Karpas-422 (cell line): ENCODE data around the gene SEMA4D. TPM values are rescaled to one million over a fixed set of nuclear protein-coding genes. Genes with fewer than 3 reads are reported as not detected.

Experiments used
- DNase-seq: peaks from one replicate; pipeline ENCODE4 v3.0.0-alpha.2; 2015
- H2AFZ ChIP-seq: fragments of 200-600 bp; sonication (generic); 2 replicates; pipeline ENCODE4 v1.6.1; 2014; ENCODE audit warnings: antibody characterized with exemption, low read length, mixed read lengths
- H3K27ac ChIP-seq: fragments of 200-600 bp; sonication (generic); 2 replicates; pipeline ENCODE4 v1.5.1; 2014; ENCODE audit warnings: mild to moderate bottlenecking, low read length, moderate library complexity
- H3K27me3 ChIP-seq: fragments of 200-600 bp; sonication (generic); 2 replicates; pipeline ENCODE4 v1.6.1; 2014; ENCODE audit warnings: low read length, mixed read lengths
- H3K36me3 ChIP-seq: fragments of 200-600 bp; sonication (generic); 2 replicates; pipeline ENCODE4 v1.6.1; 2014; ENCODE audit warnings: low read length, mixed read lengths; ENCODE audit not compliant: insufficient read depth
- H3K4me1 ChIP-seq: fragments of 200-600 bp; sonication (generic); 2 replicates; pipeline ENCODE4 v1.6.1; 2014; ENCODE audit warnings: mild to moderate bottlenecking, low read length, mixed read lengths
- H3K4me2 ChIP-seq: fragments of 200-600 bp; sonication (generic); 2 replicates; pipeline ENCODE4 v1.6.1; 2014; ENCODE audit warnings: low read length, low read depth, mild to moderate bottlenecking; ENCODE audit not compliant: poor library complexity, severe bottlenecking
- H3K4me3 ChIP-seq: fragments of 200-600 bp; sonication (generic); 2 replicates; pipeline ENCODE4 v1.5.1; 2014; ENCODE audit warnings: mild to moderate bottlenecking, antibody characterized with exemption, low read length, mixed read lengths
- H3K79me2 ChIP-seq: fragments of 200-600 bp; sonication (generic); 2 replicates; pipeline ENCODE4 v1.6.1; 2014; ENCODE audit warnings: mild to moderate bottlenecking, low read length, mixed read lengths
- H3K9ac ChIP-seq: fragments of 200-600 bp; sonication (generic); 2 replicates; pipeline ENCODE4 v1.6.0; 2014; ENCODE audit warnings: low read length
- H3K9me2 ChIP-seq: fragments of 200-600 bp; sonication (generic), shearing (Covaris generic); replicated peaks from 2 replicates; pipeline ENCODE4 v1.6.0; 2014; ENCODE audit warnings: mild to moderate bottlenecking, low read length, moderate library complexity; ENCODE audit not compliant: insufficient read depth
- H3K9me3 ChIP-seq: fragments of 300-700, 200-600 bp; sonication (generic); 2 replicates; pipeline ENCODE4 v1.6.1; 2014; ENCODE audit warnings: low read length, mixed read lengths
- H4K20me1 ChIP-seq: fragments of 200-600 bp; sonication (generic); 2 replicates; pipeline ENCODE4 v1.6.1; 2014; ENCODE audit warnings: mild to moderate bottlenecking, antibody characterized with exemption, low read length, low read depth; ENCODE audit not compliant: insufficient read depth
- total RNA-seq: library from RNA; depleted of rRNA; stranded (reverse); fragments of >200 nt; shearing (Covaris generic); gene quantifications from 2 replicates; pipeline ENCODE4 v1.2.3, GENCODE V29; 2014; ENCODE audit warnings: low replicate concordance

The SEMA4D gene
- total RNA-seq, 1 experiment from 2014 or later, result 2.3 TPM

GRCh38 chr9:89539374-89539773 lies 41.5 kb upstream of the SEMA4D start:
- no peaks in the 10 kb centered on the region for H3K9me3 ChIP-seq
- no peaks in the 10 kb centered on the region for H3K79me2 ChIP-seq
- no peak overlapping the region for H3K4me2 ChIP-seq
- H3K9me2 ChIP-seq, result no peaks in the 10 kb centered on the region
- H2AFZ ChIP-seq, result no peak overlapping the region
- peaks cover 24% of the 10 kb centered on the region for H3K4me1 ChIP-seq
- no peak overlapping the region for H3K4me3 ChIP-seq
- DNase-seq, result no peak
- no peaks in the 10 kb centered on the region for H3K27me3 ChIP-seq
- no peak overlapping the region for H3K27ac ChIP-seq
- H3K9ac ChIP-seq, result no peak overlapping the region
- no peaks in the 10 kb centered on the region for H3K36me3 ChIP-seq
- H4K20me1 ChIP-seq, result no peaks in the 10 kb centered on the region

- Histone ChIP-seq H3K9me2 (no peaks in the 10 kb centered on the region), H3K9ac (no peak overlapping the region), H3K79me2 (no peaks in the 10 kb centered on the region), H3K4me3 (no peak overlapping the region), H2AFZ (no peak overlapping the region), H3K4me2 (no peak overlapping the region), H4K20me1 (no peaks in the 10 kb centered on the region), H3K27me3 (no peaks in the 10 kb centered on the region), H3K9me3 (no peaks in the 10 kb centered on the region), H3K4me1 (peaks cover 24% of the 10 kb centered on the region), H3K36me3 (no peaks in the 10 kb centered on the region), H3K27ac (no peak overlapping the region)
- no peak for DNase-seq
Observed at GRCh38 chr9:89538871-89539270, 41.0 kb upstream of the SEMA4D start.

GRCh38 chr9:89537166-89537565 lies 39.3 kb upstream of the SEMA4D start:
- H3K27ac ChIP-seq, result no peak overlapping the region
- no peaks in the 10 kb centered on the region for H3K9me2 ChIP-seq
- H3K79me2 ChIP-seq, result no peaks in the 10 kb centered on the region
- no peaks in the 10 kb centered on the region for H4K20me1 ChIP-seq
- no peak overlapping the region for H2AFZ ChIP-seq
- no peak overlapping the region for H3K4me2 ChIP-seq
- no peak for DNase-seq
- no peaks in the 10 kb centered on the region for H3K9me3 ChIP-seq
- H3K9ac ChIP-seq, result no peak overlapping the region
- H3K27me3 ChIP-seq, result no peaks in the 10 kb centered on the region
- H3K4me3 ChIP-seq, result no peak overlapping the region
- peaks cover 12% of the 10 kb centered on the region for H3K4me1 ChIP-seq
- no peaks in the 10 kb centered on the region for H3K36me3 ChIP-seq

- no peak overlapping the region for H3K9ac ChIP-seq
- no peaks in the 10 kb centered on the region for H3K9me2 ChIP-seq
- H3K4me3 ChIP-seq, result no peak overlapping the region
- no peaks in the 10 kb centered on the region for H3K27me3 ChIP-seq
- H3K36me3 ChIP-seq, result no peaks in the 10 kb centered on the region
- H3K4me2 ChIP-seq, result no peak overlapping the region
- no peak overlapping the region for H3K27ac ChIP-seq
- no peak overlapping the region for H2AFZ ChIP-seq
- no peak for DNase-seq
- no peaks in the 10 kb centered on the region for H4K20me1 ChIP-seq
- no peaks in the 10 kb centered on the region for H3K79me2 ChIP-seq
- H3K9me3 ChIP-seq, result no peaks in the 10 kb centered on the region
- H3K4me1 ChIP-seq, result peaks cover 6% of the 10 kb centered on the region
Observed at GRCh38 chr9:89536600-89536999, 38.7 kb upstream of the SEMA4D start.

- H2AFZ ChIP-seq, result no peak overlapping the region
- peaks cover 2% of the 10 kb centered on the region for H3K4me1 ChIP-seq
Observed at GRCh38 chr9:89536145-89536574, 38.2 kb upstream of the SEMA4D start.

GRCh38 chr9:89535461-89535860 lies 37.5 kb upstream of the SEMA4D start:
- Histone ChIP-seq H3K9me3 (no peaks in the 10 kb centered on the region), H3K79me2 (no peaks in the 10 kb centered on the region), H2AFZ (no peak overlapping the region), H3K9me2 (no peaks in the 10 kb centered on the region), H3K36me3 (no peaks in the 10 kb centered on the region), H3K4me2 (no peak overlapping the region), H4K20me1 (no peaks in the 10 kb centered on the region), H3K4me1 (no peaks in the 10 kb centered on the region), H3K27ac (no peak overlapping the region), H3K4me3 (no peak overlapping the region), H3K27me3 (no peaks in the 10 kb centered on the region), H3K9ac (no peak overlapping the region)
- no peak for DNase-seq

More at GRCh38 chr9:89536145-89536574, 38.2 kb upstream of the SEMA4D start:
- H3K27me3 ChIP-seq, result no peaks in the 10 kb centered on the region
- no peak overlapping the region for H3K27ac ChIP-seq
- H3K36me3 ChIP-seq, result no peaks in the 10 kb centered on the region
- no peak for DNase-seq
- no peak overlapping the region for H3K4me3 ChIP-seq
- no peaks in the 10 kb centered on the region for H4K20me1 ChIP-seq
- no peaks in the 10 kb centered on the region for H3K79me2 ChIP-seq
- H3K9me3 ChIP-seq, result no peaks in the 10 kb centered on the region
- H3K9ac ChIP-seq, result no peak overlapping the region
- no peaks in the 10 kb centered on the region for H3K9me2 ChIP-seq
- no peak overlapping the region for H3K4me2 ChIP-seq

GRCh38 chr9:89534515-89535287 lies 36.8 kb upstream of the SEMA4D start:
- Histone ChIP-seq H3K4me2 (no peak overlapping the region), H3K4me1 (no peaks in the 10 kb centered on the region), H3K9ac (no peak overlapping the region), H3K27ac (no peak overlapping the region), H4K20me1 (no peaks in the 10 kb centered on the region), H3K4me3 (no peak overlapping the region), H3K79me2 (no peaks in the 10 kb centered on the region), H3K36me3 (no peaks in the 10 kb centered on the region), H2AFZ (no peak overlapping the region), H3K9me2 (no peaks in the 10 kb centered on the region), H3K9me3 (no peaks in the 10 kb centered on the region), H3K27me3 (no peaks in the 10 kb centered on the region)
- DNase-seq, result no peak

GRCh38 chr9:89533411-89534095 lies 35.6 kb upstream of the SEMA4D start:
- no peak for DNase-seq
- Histone ChIP-seq H3K79me2 (no peaks in the 10 kb centered on the region), H3K9me3 (no peaks in the 10 kb centered on the region), H3K9ac (no peak overlapping the region), H3K4me1 (no peaks in the 10 kb centered on the region), H3K36me3 (no peaks in the 10 kb centered on the region), H3K4me2 (no peak overlapping the region), H3K27me3 (no peaks in the 10 kb centered on the region), H3K9me2 (no peaks in the 10 kb centered on the region), H4K20me1 (no peaks in the 10 kb centered on the region), H2AFZ (no peak overlapping the region), H3K4me3 (no peak overlapping the region), H3K27ac (no peak overlapping the region)
